ENCODE results near the gene CAMK1D.

- TF ChIP-seq, protein P1, sequence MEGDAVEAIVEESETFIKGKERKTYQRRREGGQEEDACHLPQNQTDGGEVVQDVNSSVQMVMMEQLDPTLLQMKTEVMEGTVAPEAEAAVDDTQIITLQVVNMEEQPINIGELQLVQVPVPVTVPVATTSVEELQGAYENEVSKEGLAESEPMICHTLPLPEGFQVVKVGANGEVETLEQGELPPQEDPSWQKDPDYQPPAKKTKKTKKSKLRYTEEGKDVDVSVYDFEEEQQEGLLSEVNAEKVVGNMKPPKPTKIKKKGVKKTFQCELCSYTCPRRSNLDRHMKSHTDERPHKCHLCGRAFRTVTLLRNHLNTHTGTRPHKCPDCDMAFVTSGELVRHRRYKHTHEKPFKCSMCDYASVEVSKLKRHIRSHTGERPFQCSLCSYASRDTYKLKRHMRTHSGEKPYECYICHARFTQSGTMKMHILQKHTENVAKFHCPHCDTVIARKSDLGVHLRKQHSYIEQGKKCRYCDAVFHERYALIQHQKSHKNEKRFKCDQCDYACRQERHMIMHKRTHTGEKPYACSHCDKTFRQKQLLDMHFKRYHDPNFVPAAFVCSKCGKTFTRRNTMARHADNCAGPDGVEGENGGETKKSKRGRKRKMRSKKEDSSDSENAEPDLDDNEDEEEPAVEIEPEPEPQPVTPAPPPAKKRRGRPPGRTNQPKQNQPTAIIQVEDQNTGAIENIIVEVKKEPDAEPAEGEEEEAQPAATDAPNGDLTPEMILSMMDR (IDR thresholded peaks at IDR 0.05; ENCODE audit: low read depth, low read length): no peak
- no peak for TF ChIP-seq POLR2A (IDR thresholded peaks at IDR 0.05; ENCODE audit: extremely low read depth, insufficient read length)
- TF ChIP-seq, protein P2, sequence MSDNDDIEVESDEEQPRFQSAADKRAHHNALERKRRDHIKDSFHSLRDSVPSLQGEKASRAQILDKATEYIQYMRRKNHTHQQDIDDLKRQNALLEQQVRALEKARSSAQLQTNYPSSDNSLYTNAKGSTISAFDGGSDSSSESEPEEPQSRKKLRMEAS (IDR thresholded peaks at IDR 0.05; ENCODE audit: low read depth, low read length): no peak
Measured at GRCh38 chr10:12351447-12351846, 2.1 kb downstream of the CAMK1D start.

Data from NB4 (cell line).